Vagina (tissue), 2 donors: ENCODE measurements around the gene BSDC1. TPM values are rescaled to one million over a fixed set of nuclear protein-coding genes. Genes with fewer than 3 reads are reported as not detected.

Experiments
- DNase-seq, 2 donors: peaks; one replicate each; pipeline ENCODE4 v3.0.0-alpha.2; 2017; ENCODE audit errors: extremely low spot score in 2 of 2
- H3K27ac ChIP-seq: fragments of 200-600 bp; sonication (generic); one replicate; pipeline ENCODE4 v1.5.1; 2019
- H3K27me3 ChIP-seq: fragments of 200-600 bp; sonication (generic); one replicate; pipeline ENCODE4 v1.5.1; 2019
- H3K36me3 ChIP-seq, 2 donors: fragments of 200-600 bp; sonication (generic); one replicate each; pipeline ENCODE4 v1.5.1; 2017 to 2019
- H3K4me1 ChIP-seq: fragments of 200-600 bp; sonication (generic); one replicate; pipeline ENCODE4 v1.5.1; 2019
- H3K4me3 ChIP-seq, 2 donors: fragments of 200-600 bp; sonication (generic); 1 replicate in 1 of 2; 2 replicates in 1 of 2; pipeline ENCODE4 v1.5.1; 2016 to 2019
- H3K9me3 ChIP-seq: fragments of 200-600 bp; sonication (generic); one replicate; pipeline ENCODE4 v1.5.1; 2019
- CTCF ChIP-seq, 3 experiments: fragments of 450-650 bp in 2 of 3; fragments of 200-600 bp in 1 of 3; sonication (generic) in 1 of 3; IDR thresholded peaks; one replicate each; pipeline ENCODE4 v1.5.1; 2017 to 2019; ENCODE audit warnings: antibody characterized with exemption in 3 of 3, mild to moderate bottlenecking in 2 of 3, moderate library complexity in 2 of 3
- POLR2A ChIP-seq, 2 donors: fragments of 450-650 bp; IDR thresholded peaks; one replicate each; pipeline ENCODE4 v1.6.1; 2017; ENCODE audit warnings: antibody characterized with exemption in 2 of 2, mild to moderate bottlenecking in 2 of 2, moderate library complexity in 2 of 2
- POLR2AphosphoS5 ChIP-seq, 2 donors: sonication (generic); formaldehyde crosslinking; IDR thresholded peaks; one replicate each; pipeline ENCODE4 v1.9.0; 2017; ENCODE audit warnings: antibody characterized with exemption in 2 of 2, mild to moderate bottlenecking in 2 of 2, low read depth in 1 of 2; ENCODE audit not compliant: insufficient read depth in 1 of 2
- intact Hi-C: fragments of 100-400 bp; cut with DNase I; formaldehyde crosslinking; loops from one replicate; pipeline ENCODE4 v1.15.1; 2023
- total RNA-seq: library from RNA; depleted of rRNA; stranded (reverse); fragments of >200 nt; gene quantifications from one replicate; pipeline ENCODE4 v1.2.3, GENCODE V29; 2016

Gene BSDC1
- total RNA-seq, 1 donor from 2014 or later: 54.3 TPM

- H3K36me3 ChIP-seq: no peaks in the 10 kb centered on the region
- H3K4me3 ChIP-seq: no peak overlapping the region
- H3K27ac ChIP-seq: no peak overlapping the region
- DNase-seq: no peak
- TF ChIP-seq POLR2A (IDR thresholded peaks at IDR 0.05) (no peak), POLR2AphosphoS5 (IDR thresholded peaks at IDR 0.05; ENCODE audit: insufficient read depth in 1 of 2, low read depth in 1 of 2) (no peak), CTCF (IDR thresholded peaks at IDR 0.05) (no peak)
- no peaks in the 10 kb centered on the region for H3K4me1 ChIP-seq
- H3K9me3 ChIP-seq: peaks cover 5% of the 10 kb centered on the region
- H3K27me3 ChIP-seq: no peaks in the 10 kb centered on the region
- intact Hi-C loops: no loop called here
Measured at GRCh38 chr1:32411261-32411660, 17.0 kb upstream of the BSDC1 start.

- intact Hi-C loops: no loop called here
- H3K27ac ChIP-seq: no peak overlapping the region
Measured at GRCh38 chr1:32406629-32407111, 12.4 kb upstream of the BSDC1 start.

GRCh38 chr1:32405672-32406467 is 11.6 kb upstream of the BSDC1 start:
- H3K27ac ChIP-seq: no peak overlapping the region
- H3K4me1 ChIP-seq: no peaks in the 10 kb centered on the region
- H3K4me3 ChIP-seq: no peak overlapping the region
- no peaks in the 10 kb centered on the region for H3K9me3 ChIP-seq
- intact Hi-C loops: no loop called here
- TF ChIP-seq CTCF (IDR thresholded peaks at IDR 0.05) (no peak), POLR2AphosphoS5 (IDR thresholded peaks at IDR 0.05; ENCODE audit: insufficient read depth in 1 of 2, low read depth in 1 of 2) (no peak), POLR2A (IDR thresholded peaks at IDR 0.05) (no peak)
- no peak for DNase-seq
- no peaks in the 10 kb centered on the region for H3K36me3 ChIP-seq
- H3K27me3 ChIP-seq: no peaks in the 10 kb centered on the region

More at GRCh38 chr1:32406629-32407111, 12.4 kb upstream of the BSDC1 start:
- no peak for DNase-seq
- H3K4me3 ChIP-seq: no peak overlapping the region
- H3K9me3 ChIP-seq: no peaks in the 10 kb centered on the region
- H3K4me1 ChIP-seq: no peaks in the 10 kb centered on the region
- no peaks in the 10 kb centered on the region for H3K27me3 ChIP-seq
- TF ChIP-seq CTCF (IDR thresholded peaks at IDR 0.05) (no peak), POLR2AphosphoS5 (IDR thresholded peaks at IDR 0.05; ENCODE audit: insufficient read depth in 1 of 2, low read depth in 1 of 2) (no peak), POLR2A (IDR thresholded peaks at IDR 0.05) (no peak)
- H3K36me3 ChIP-seq: no peaks in the 10 kb centered on the region

GRCh38 chr1:32404946-32405345 is 10.7 kb upstream of the BSDC1 start:
- intact Hi-C loops: no loop called here
- H3K4me3 ChIP-seq: no peak overlapping the region
- no peaks in the 10 kb centered on the region for H3K27me3 ChIP-seq
- DNase-seq: no peak
- no peaks in the 10 kb centered on the region for H3K4me1 ChIP-seq
- no peak overlapping the region for H3K27ac ChIP-seq
- TF ChIP-seq POLR2A (IDR thresholded peaks at IDR 0.05): no peak
- TF ChIP-seq CTCF (IDR thresholded peaks at IDR 0.05): no peak
- TF ChIP-seq POLR2AphosphoS5 (IDR thresholded peaks at IDR 0.05; ENCODE audit: insufficient read depth in 1 of 2, low read depth in 1 of 2): no peak
- H3K36me3 ChIP-seq: no peaks in the 10 kb centered on the region
- no peaks in the 10 kb centered on the region for H3K9me3 ChIP-seq
